Left ventricle myocardium inferior (tissue), 1 donor: ENCODE data around the gene SLC35B3. TPM values are rescaled to one million over a fixed set of nuclear protein-coding genes. Genes with fewer than 3 reads are reported as not detected.

Experiments
- DNase-seq: peaks from one replicate; pipeline ENCODE4 v3.0.0-alpha.2; 2020
- H3K27ac ChIP-seq: fragments of 200-600 bp; replicated peaks from 2 replicates; pipeline ENCODE4 v1.8.0; 2021
- H3K27me3 ChIP-seq: fragments of 200-600 bp; 2 replicates; pipeline ENCODE4 v1.8.0; 2021; ENCODE audit warnings: low read depth
- H3K36me3 ChIP-seq: fragments of 200-600 bp; 2 replicates; pipeline ENCODE4 v1.8.0; 2021
- H3K4me1 ChIP-seq: fragments of 200-600 bp; 2 replicates; pipeline ENCODE4 v1.8.0; 2021
- H3K4me3 ChIP-seq: fragments of 200-600 bp; 2 replicates; pipeline ENCODE4 v1.8.0; 2021; ENCODE audit warnings: mild to moderate bottlenecking, moderate library complexity
- H3K9me3 ChIP-seq: fragments of 200-600 bp; replicated peaks from 2 replicates; pipeline ENCODE4 v1.8.0; 2021
- intact Hi-C: fragments of 100-400 bp; cut with micrococcal nuclease; formaldehyde crosslinking; loops from one replicate; pipeline ENCODE4 v1.11.0; 2022
- total RNA-seq: library from RNA; stranded (reverse); fragmentation: NEBNext Ultra II Directional; extraction: Animal tissue kit (Norgen Biotek cat#: 25700); gene quantifications from one replicate; pipeline ENCODE4 v1.2.1, GENCODE V29; 2021
- TF ChIP-seq, protein P1 (sequence below): fragments of 200-600 bp; IDR thresholded peaks from 2 replicates; pipeline ENCODE4 v1.8.0; 2021; ENCODE audit warnings: antibody characterized with exemption, mild to moderate bottlenecking, borderline replicate concordance
- donor health status: DM: no; HTN: yes; CAD: no; lungs with severe emphysema.

Gene SLC35B3
- total RNA-seq, 1 donor from 2014 or later = 6.8 TPM

DNA sequence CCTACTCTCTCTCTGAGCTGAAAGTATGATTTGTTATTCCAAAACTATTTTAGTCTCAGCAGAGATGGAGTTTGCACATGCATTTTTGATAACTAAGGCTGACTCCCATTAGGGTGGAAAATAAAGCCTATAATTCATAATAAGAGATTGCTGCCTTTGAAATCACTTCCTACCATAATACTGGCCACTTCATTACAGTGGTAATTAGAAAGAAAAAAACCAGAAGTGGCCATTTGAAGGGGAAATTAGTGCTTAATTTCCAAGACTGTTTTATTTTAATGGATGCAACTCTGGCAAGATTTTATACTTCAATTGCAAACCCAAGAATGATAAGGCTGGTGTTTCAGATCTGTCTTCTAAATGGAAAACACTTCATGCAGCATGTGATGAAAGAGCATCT lies 43.4 kb downstream of the SLC35B3 start:
- TF ChIP-seq, protein P1, sequence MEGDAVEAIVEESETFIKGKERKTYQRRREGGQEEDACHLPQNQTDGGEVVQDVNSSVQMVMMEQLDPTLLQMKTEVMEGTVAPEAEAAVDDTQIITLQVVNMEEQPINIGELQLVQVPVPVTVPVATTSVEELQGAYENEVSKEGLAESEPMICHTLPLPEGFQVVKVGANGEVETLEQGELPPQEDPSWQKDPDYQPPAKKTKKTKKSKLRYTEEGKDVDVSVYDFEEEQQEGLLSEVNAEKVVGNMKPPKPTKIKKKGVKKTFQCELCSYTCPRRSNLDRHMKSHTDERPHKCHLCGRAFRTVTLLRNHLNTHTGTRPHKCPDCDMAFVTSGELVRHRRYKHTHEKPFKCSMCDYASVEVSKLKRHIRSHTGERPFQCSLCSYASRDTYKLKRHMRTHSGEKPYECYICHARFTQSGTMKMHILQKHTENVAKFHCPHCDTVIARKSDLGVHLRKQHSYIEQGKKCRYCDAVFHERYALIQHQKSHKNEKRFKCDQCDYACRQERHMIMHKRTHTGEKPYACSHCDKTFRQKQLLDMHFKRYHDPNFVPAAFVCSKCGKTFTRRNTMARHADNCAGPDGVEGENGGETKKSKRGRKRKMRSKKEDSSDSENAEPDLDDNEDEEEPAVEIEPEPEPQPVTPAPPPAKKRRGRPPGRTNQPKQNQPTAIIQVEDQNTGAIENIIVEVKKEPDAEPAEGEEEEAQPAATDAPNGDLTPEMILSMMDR = no peak

GRCh38 chr6:8389036-8389818 lies 46.1 kb downstream of the SLC35B3 start:
- intact Hi-C loops = no loop called here
- TF ChIP-seq, protein P1 = no peak
- no peaks in the 10 kb centered on the region for H3K9me3 ChIP-seq
- no peaks in the 10 kb centered on the region for H3K4me1 ChIP-seq
- H3K27ac ChIP-seq = no peak overlapping the region
- no peaks in the 10 kb centered on the region for H3K27me3 ChIP-seq
- DNase-seq = no peak
- no peak overlapping the region for H3K4me3 ChIP-seq
- H3K36me3 ChIP-seq = no peaks in the 10 kb centered on the region

More for the DNA sequence above, 43.4 kb downstream of the SLC35B3 start:
- Histone ChIP-seq H3K9me3 (no peaks in the 10 kb centered on the region), H3K4me3 (no peak overlapping the region), H3K4me1 (no peaks in the 10 kb centered on the region), H3K27me3 (no peaks in the 10 kb centered on the region), H3K36me3 (no peaks in the 10 kb centered on the region), H3K27ac (no peak overlapping the region)
- no peak for DNase-seq
- intact Hi-C loops = no loop called here

GRCh38 chr6:8387942-8388437 lies 47.4 kb downstream of the SLC35B3 start:
- Histone ChIP-seq H3K9me3 (no peaks in the 10 kb centered on the region), H3K27ac (no peak overlapping the region), H3K27me3 (no peaks in the 10 kb centered on the region), H3K36me3 (no peaks in the 10 kb centered on the region), H3K4me3 (no peak overlapping the region), H3K4me1 (no peaks in the 10 kb centered on the region)
- TF ChIP-seq, protein P1 = no peak
- no peak for DNase-seq
- intact Hi-C loops = no loop called here

GRCh38 chr6:8383584-8383983 lies 51.8 kb downstream of the SLC35B3 start:
- Histone ChIP-seq H3K9me3 (no peaks in the 10 kb centered on the region), H3K36me3 (no peaks in the 10 kb centered on the region), H3K4me1 (no peaks in the 10 kb centered on the region), H3K27me3 (peaks cover 7% of the 10 kb centered on the region), H3K27ac (no peak overlapping the region), H3K4me3 (no peak overlapping the region)
- intact Hi-C loops = no loop called here
- DNase-seq = no peak
- TF ChIP-seq, protein P1 = no peak

GRCh38 chr6:8382434-8382833 lies 52.9 kb downstream of the SLC35B3 start:
- no peak overlapping the region for H3K27ac ChIP-seq
- H3K27me3 ChIP-seq = peaks cover 7% of the 10 kb centered on the region
- H3K36me3 ChIP-seq = no peaks in the 10 kb centered on the region
- H3K9me3 ChIP-seq = no peaks in the 10 kb centered on the region
- intact Hi-C loops = no loop called here
- DNase-seq = no peak
- H3K4me1 ChIP-seq = no peaks in the 10 kb centered on the region
- H3K4me3 ChIP-seq = no peak overlapping the region
- TF ChIP-seq, protein P1 = no peak
